Smooth muscle cell of the brain vasculature (primary cell): ENCODE data around the gene EEFSEC.

Experiments
- DNase-seq: peaks from one replicate; pipeline ENCODE4 v3.0.0-alpha.2; 2012; ENCODE audit warnings: low read depth, low spot score

The EEFSEC gene

DNA sequence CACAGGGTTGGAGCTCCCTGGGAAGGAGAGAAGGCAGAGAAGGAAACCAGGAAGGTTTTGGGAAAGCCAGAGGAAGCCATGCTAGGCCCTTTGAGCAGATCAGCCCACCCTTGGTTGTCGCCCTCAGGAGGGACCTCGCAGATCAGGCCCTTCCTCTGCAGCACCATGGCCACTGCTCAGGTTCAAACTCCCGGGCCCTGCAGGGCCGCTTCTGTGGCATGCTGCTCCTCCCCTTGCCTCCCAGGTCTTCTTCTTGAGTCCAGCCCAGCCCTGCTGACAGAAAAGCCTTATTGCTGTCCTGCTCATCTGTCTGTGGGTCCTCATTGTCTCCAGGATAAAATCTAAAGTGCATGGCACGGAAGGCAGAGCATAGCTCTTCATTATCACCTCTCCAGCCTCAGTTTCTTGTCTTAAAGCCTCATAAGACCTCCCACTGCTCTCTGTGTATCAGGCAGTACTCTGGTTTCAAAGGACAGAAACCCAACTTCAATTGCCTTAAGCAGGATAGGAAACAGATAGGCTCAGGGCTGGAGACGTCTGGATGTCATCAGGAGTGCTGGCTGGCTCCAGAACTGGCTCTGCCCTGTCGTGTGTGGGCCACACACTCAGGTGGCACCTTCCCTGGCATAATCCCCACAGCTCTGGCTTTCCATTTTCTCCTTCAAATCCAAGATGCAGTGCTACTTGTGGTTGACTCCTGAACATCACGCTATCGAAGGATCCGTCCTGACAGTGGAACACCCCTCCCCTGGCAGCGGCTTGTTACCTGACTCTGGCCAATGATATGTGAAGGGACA is 118.5 kb downstream of the EEFSEC start:
- DNase-seq, result no peak

DNA sequence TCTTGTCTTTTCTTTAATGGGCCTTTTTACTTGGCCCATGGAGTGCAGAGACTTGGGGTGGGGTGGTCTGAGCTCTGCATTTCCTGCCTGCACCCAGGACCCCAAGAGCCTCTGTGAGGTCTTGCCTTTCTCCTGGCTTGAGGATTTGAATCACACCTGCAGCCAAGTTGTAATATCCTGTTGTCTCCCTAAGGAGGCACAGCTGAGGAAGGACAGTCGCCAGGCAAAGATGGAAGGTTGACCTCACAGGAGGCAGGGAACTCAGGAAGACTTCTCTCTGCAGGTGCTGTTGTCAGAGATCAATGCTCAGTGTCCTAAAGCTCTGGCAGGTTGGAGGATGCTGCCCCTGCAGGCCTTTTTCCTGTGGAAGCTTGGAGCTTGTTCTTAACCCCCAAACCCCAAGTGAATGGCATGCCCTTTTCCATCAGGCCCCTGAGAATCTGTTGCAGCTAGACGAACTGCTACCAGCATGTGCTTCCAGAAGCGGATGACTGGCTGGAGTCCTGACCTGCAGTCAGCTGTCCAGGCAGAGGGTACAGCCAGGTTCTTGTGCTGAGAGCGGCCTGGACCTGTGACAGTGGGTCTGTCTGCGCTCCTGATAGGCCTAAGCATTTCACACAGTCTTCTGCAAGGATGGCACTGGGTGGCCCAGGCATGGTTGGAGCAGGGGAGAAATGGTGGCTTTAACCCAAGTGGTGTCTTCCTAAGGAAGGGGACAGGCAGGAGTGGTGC is 120.0 kb downstream of the EEFSEC start:
- no peak for DNase-seq

DNA sequence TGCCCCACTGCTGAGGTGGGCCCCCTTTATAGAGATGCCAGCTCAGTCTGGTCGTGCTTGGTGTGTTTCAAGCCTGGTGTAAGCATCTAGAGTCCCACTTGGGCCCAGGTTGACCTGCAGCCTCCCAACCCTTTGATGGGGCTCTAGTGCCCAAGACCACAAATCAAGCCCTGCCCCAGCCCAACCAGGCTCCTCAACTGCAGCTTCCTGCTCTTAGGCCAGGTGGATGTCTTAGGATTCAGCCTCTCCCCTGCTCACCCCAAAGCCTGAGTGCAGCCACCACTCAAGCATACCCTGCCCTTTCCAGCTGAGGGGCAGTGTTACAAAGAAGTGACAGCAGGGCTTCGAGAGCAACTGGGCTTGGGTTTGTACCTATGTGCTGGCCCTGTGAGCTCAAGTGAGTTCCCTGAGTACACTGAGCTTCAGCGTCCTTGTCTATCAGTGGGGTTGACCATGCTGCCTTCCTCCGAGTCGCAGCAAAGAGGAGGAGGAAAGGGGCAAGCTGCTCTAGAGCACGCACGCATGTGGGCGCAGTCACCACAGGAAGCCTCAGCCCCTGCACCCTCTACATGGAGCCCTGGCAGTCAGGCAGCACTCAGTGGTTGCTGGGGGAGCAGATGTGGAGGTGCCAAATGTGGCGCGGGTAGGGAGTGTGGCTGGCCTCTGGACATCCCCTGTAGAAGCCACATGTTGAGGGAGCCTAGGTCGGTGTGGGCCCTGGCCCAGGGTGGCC is 120.7 kb downstream of the EEFSEC start:
- no peak for DNase-seq

DNA sequence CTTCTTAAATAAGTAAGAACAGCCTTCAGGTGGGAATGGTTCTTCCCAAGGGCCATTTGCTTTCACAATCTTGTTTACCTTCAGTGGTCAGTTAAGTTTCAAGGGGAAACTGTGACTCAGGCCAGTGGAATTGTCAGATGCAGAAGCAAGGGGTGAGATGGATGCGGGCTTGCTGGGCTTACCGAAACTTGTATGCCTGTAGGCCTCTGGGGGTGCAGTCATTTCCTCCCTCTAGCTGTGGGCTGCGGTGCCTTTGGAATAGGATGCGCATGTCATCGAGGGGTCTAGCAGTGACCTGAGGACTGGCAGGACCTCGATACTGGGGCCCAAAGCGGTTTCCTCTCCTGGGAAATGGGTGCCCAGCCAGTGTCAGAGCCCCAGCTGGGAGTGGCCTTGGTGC is 121.6 kb downstream of the EEFSEC start:
- peak; percentile 72 for DNase-seq

DNA sequence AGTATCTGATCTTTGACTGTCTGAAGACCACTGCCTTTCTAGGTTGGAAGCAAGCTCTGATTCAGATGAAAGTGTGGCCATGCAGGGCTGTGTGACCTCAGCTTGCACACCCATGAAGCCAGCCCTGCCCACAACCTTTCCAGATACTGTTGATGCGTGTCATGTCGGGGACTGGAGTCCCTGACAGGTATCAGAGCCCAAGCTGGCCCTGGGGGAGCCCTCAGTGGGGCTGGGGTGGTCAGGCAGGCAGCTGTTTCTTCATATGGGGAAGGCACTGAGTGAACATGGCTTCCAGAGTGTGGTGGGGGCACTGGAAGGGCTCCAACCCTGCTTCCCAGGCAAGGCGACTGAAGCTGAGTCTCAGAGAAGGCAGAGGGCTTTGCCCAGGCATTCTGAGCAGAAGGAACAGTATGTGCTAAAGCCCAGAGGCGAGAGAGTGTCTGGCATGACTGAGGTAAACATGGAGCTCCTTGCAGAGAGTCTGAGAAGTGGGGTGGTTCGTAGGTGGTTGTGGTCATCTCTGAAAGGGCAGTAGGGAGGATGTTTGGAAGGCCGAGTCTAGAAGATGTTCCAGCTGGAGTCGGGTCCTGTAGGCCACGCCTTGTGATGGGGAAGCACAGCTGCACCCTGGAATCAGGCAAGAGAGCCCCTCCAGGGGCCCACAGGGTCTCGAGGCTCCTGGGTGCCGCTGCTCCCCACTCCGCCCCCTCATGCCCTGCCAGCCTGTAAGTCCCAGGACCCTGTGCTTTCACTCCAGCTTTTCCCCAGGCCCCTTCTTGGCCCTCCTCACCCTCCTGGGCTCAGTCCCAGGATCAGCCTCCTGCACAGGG is 122.2 kb downstream of the EEFSEC start:
- no peak for DNase-seq

DNA sequence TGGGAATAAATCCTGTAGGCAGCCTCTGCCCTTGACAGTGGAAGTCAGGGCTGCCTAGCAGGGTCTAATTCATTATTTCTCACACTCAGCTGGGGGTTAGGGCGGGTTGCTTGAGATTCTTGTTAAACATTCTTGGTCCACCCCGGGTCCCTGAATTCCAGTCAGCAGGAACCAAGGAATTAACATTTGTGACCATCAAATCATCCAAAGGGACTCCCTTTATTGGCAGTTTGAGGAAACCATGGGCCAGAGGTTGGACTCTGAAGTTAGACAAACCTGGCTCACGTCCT is 122.8 kb downstream of the EEFSEC start:
- no peak for DNase-seq

DNA sequence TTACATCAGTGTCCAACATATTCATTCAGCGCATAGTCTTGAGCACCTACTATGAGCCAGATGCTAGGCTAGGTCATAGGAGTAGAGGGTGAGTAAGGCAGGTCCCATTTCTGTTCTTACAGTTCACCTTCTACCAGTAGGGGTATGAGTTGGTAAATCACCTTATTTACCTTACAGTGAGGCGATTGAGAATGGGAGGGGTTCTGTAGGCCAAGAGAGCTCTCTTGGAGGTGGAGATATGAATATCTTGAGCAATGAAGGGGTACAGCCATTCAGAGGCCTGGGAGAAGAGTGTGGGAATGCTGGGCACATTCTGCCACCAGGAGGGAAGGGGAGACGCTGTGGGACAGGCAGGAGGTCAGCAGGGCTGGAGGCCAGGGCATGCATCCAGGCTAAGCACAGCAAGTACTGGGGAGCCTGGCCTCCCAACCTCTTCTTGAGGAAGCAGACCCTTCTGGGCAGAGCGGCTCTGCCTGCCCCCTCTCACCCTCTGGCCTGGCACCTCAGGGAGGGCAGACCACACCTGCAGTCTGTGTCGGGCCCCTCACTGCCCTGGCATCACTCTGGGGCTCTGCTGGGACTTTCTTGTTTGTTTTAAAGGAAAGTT is 123.4 kb downstream of the EEFSEC start:
- DNase-seq, result no peak

- DNase-seq, result no peak
These were observed 124.2 kb downstream of the EEFSEC start for GRCh38 chr3:128277378-128278069.

- no peak for DNase-seq
These were observed 124.8 kb downstream of the EEFSEC start for GRCh38 chr3:128278130-128278529.

DNA sequence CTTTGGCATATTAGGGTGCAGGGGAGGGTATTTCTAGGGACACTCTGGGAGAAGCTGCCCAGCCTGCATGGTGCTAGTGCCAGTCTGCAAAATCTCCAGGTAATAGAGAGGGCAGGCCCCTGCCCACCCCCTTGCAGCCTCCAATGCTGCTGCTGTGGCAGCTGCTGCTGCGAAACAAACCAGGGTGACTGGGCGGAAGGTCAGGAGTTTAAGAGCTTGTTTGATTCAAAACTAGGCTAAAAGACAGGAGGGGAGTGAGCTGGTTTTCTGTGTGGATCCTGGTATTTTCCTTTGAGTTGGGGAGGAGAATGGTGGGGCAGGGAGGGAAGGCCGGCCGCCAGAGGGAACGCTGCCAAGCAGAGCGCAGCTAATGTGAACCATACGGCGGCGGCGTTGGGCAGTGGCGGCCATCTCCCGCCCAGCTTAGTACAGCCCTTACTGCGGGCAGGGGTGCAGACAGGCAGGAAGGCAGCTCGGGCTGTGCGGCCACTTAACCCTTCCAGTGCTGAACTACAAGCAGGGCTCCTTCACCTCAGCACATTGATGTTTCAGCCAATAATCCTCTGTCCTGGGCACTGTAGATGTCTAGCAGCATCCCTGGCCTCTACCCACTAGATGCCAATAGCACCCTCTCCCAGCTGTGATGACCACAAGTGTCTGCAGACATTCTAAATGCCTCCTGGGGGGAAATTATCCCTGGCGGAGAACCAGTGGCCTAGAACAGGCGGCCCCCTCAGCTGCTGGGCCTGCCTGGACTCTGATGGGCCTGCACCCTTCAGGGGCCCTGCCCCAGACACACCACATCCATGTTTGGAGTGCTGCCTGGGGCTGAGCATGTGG is 125.7 kb downstream of the EEFSEC start:
- DNase-seq, result peak; percentile 75

GRCh38 chr3:128279601-128279880 is 126.3 kb downstream of the EEFSEC start:
- no peak for DNase-seq

DNA sequence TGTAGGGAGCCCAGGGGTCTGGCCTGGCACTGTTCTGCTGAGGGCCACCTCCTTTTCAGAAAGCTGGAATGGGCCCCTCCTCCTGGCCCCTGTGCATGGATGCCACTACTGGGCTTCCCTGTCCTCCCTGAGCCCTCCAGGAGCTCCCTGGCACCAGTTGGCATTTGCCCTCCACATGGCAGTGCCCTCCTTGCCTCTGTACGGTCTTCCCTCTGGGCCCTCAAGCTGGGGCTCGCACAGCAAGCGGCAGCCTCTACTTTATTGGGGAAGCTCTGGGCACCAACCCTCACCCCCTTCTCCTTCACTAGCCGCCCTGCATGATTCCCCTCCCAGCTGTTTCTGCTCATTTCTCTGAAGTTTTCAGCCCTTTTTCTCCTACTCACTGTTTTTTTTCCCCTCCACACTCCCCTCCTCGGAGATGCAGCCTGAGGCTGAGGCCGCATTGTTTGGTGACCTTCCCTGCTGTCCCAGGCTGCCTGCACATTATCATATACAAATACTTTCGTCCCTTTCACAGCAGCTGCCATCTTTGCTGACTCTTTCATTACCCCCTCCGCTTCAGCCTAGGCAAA is 127.3 kb downstream of the EEFSEC start:
- no peak for DNase-seq

GRCh38 chr3:128281056-128281455 is 127.8 kb downstream of the EEFSEC start:
- no peak for DNase-seq

DNA sequence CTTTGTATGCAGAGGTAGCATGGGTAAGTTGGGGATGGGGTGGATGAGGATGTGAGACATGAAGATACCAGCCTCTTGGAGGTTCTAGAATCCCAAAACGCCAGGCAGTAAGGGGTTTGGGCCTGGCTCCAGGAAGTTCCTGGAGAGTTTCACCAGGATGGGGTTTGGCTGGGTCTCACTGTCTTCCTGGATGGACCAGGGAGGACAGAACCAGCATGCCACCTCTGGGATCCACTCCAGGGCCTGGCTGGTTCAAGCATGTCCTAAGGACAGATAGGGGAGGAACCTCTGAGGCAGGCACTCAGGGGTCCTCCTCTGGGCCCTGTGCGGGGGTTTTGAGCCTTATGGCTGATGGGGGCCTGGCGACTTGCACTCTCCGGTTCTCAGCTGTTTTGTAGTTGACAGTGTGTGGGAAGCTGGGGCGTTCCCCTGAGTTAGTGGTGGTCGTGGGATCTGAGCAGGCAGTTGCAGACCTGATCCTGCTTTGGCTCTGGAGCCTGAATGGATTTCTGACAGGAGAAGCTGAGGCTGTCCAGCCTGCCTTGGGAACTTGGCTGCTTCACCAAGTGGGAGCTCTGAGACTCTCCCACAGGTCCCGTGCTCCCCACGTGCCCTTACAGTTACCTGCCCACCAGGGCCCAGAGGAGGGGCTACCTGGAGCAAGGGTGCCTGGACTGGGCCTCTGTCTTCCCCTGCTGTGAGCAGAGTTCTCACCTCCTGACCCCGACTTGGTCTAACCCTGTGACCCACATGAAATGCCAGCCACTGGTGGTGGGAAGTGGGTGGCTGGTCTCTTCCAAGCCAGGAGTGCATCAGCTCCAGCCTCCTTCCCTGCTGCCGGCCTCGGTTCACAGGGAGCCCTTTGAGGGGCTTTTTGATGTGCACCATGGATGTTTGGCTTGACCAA is 128.4 kb downstream of the EEFSEC start:
- DNase-seq, result no peak

- peak; percentile 75 for DNase-seq
These were observed 129.3 kb downstream of the EEFSEC start for GRCh38 chr3:128282380-128283196.

GRCh38 chr3:128283421-128283820 is 130.1 kb downstream of the EEFSEC start:
- no peak for DNase-seq

DNA sequence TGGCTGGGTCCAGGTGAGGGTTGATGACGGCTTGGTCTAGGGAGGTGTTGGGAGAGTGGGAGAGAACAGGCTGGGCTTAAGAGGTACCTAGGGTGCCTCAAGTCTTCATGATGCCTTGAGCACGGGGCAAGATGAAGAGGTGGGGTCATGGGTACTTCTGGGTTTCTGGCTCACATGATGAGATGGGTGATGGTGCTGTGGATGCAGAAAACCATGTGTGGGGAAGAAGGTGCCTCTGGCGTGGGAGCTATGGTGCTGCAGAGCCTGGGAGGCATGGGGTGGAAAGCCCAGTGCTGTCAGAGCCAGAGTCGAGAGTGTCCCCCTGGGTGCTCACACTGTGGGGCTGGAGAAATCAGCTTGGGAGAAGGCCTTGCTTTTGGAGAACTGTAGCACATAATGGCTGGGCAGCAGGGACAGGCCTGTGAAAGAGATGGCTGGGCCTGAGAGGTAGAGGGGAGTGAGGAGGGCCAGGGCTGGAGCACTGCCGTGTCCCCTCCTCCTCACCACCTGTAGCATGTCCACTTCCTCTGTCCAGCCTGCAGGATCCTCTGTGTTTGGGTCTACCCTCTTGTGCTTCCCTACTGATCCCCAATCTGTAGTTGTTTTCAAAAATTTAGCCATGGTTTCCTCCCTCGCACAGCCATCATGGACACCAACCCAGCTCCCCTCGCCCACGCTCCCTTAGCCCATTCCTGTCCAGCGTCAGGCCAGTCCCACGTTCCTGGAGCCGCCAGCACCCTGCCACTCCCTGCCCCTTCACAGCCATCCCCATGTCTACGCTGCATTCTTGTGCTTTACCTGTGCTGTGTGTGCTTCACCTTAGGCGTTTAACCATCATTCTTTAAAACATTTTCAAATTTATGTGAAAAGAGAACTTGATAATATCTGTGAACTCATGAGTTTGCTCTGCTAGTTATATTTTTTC is 132.0 kb downstream of the EEFSEC start:
- DNase-seq, result no peak
